ENCODE data around the gene ALX4.
A peak's percentile ranks its signal among the peaks of the same experiment; 100 is the strongest.

The ALX4 gene

GRCh38 chr11:44335052-44335760, 25.3 kb upstream of the ALX4 start:
- no peak for DNase-seq

DNA sequence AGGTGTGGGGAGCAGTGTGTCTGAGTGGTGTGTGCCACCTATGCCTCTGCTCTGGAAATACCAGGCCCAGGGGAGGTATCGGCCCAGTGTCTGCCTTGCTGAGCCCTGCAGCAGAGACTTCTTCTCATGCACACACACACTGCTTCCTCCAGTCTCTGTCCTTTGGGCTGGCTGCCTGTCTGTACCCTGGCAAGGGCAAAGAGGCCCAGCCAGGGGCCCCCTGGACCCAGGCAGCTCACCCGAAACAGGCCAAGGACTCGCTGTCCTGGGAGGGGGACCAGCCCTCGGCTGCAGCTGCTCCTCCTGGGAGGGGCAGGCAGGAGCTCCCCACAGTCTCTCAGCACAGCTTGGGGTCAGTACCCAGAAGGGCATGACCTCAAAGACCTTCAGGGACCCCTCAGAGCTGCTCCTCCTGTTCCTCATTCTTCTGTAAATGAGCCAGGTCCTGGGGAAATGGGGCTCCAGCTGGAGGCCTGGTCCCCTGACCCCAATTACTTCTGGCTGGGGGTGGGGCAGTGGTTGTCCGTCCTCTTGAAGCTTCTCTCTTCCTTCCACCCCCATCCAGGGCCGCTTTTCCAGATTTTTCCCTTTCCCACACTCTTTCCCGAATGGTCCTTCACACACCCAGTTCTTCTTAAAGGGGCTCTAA, 24.5 kb upstream of the ALX4 start:
- no peak for DNase-seq

DNA sequence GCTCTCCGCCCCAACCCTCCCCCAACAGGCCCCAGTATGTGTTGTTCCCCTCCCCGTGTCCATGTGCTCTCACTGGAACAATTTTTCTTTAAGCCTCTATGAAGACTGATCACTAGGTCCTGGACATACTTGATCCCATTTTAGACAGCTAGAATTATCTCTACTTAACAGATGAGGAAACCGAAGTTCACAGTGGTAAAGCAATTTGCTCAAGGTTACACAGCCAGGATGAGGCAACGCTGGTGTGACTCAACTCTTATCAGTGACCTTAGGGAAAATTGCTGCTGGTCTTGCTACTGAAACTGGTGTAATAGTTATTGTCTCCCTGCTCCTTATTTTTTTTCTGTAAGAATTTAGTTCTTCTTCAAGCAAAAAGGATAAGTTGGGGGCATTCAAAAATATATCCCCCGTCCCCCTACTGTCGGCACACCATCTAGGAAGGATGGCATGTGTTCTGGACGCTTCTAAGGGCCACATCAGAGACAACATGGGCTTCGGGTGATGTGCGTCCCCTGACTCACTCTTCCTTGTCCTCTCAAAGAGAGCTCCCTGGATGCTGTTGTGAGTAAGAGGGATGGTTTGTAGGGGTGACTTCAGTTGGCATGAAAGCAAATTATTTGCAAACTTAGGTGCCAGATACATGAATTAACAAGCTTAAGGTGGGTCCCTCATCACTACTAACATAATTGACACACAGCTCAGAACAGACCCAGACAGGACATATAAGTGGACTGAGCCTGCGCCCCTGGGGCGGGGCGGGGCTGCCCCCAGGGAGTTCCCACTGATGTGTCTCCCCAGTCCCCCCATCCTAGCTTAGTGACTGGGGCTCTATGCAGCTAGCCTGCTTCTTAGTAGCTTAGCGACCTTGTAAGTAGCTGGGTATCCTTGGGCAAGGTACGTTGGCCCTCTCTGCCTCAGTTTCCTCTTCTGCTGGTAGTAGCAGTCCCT, 23.6 kb upstream of the ALX4 start:
- no peak for DNase-seq

DNA sequence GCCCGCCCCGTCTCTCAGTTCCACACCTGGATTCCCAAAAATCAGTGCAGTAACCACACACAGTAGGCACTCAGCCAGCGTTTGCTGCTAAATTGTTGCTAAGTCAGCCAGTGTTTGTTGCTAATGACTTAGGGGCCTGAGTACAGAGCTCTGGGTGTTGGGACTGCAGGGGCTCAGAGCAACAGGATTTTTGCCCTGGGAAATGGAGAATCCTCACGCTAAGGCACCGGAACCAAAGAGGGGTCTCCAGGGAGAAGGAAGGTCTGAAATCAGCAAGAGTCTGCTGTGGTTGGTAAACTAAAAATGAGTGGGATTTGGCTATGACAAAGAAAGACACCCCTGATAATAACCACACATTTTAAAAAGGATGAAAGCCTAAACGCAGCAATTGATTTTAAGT, 22.7 kb upstream of the ALX4 start:
- no peak for DNase-seq

- no peak for DNase-seq
Measured at GRCh38 chr11:44329472-44330230, 19.7 kb upstream of the ALX4 start.

- no peak for DNase-seq
Measured at GRCh38 chr11:44328138-44328660, 18.3 kb upstream of the ALX4 start.

DNA sequence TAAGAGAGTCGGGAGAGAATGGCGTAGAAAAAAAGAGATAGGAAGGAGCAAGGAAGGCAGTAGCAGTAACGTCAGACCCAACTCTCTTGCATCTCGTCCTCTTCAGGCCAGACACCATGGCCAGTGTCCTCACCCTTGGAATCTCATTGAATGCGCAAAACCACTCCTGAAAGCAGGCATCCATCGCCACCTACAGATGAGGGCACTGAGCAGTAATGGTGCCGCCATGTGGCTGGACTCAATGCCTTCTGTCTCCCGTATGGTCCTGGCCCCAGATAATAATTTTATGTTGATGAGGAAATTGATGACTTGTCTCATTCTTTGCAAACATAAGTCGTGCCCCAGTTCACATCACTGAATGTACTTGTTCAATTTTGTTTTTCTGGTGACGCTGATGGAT, 17.8 kb upstream of the ALX4 start:
- DNase-seq, result no peak

DNA sequence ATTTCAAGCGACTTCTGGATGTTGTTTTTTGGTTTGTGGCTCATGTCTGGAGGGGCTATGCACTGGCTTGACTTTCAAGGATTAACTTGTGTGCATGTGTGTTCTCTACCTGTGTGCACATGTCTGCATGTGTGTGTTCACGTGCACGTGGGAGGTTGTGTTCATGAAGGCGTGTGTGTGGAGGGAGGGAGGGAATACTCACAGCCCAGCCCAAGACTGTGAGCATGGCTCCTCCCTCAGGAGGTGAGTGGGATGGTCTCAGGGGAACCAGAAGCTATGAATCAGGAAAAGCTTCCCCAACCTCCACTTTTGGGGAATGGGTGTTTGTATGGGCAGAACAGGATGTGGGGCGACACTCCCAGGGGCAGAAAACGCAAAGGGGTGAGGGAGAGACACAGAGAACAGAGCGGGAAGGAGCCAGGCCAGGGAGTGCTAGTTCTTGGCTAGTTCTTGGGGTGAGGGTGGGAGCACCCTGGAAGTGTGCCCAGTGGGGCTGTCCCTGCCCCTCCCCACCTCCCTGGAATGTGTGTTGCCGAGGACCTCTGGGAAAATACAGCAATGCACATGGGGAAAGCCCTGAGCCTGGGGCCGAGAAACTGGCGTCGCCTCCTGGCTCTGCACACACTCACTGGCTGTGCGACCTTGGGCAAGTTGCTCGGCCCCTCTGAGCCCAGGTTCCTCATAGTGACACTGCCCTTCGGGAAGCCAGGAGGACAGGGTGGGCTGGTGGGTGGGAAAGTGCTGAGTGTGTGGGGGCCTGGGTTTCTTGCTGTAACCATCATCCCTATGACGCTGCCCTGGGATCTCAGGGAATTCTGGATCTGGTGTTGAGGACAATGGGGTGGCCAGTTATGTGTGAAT, 16.9 kb upstream of the ALX4 start:
- no peak for DNase-seq

DNA sequence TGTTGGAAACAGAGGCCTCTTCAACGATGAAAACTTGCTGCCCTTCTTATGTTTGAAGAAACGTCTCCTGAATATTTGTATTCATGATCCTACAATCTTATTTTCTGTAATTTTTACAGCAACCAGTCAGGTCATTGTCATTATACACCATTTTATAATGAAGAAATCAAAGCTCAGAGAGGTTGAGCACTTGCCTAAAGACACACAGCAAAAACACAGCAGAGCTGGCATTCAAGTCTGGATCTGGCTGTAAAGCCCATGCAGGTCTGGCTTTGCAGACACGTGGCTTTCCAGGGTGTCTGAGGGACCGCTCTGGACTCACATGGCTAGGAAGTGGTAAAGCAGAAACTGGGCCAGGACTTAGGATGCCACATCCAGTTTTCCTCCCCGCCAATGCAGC, 15.8 kb upstream of the ALX4 start:
- DNase-seq, result no peak

DNA sequence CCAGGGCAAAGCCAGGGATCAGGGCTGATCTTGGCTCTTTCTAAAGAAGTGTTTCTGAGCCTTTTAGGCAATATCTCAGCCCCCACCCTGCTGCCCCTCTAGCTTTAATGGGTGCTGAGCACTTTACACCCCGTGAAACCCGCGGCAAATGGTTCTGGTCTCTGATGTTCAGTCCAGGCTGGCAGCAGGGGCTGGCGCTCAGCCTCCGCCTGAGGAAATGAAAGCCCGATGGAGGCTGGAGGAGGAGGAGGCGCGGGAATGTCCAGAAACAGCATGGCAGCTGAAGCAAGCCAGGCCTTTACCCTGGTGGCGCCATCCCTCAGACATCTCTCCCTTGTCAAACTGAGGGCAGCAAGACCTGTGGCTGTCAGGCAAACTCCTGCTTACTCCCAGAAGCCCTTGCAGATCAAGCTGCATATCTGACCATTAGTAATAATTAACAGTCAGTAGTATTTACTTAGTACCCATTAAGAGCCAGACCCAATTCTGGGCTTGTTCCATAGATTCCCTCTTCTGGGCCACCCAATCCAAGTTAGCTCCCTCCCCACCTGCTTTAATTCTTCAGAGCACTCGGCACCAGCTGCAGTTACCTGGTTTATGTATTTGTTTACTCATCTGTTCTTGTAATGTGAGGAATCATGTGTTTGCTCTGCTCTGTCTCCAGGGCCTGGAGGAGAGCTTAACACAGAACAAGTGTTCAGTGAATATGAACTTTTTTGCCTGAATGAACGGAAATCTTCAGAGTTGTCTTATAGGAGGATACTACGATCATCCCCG, 15.0 kb upstream of the ALX4 start:
- DNase-seq, result peak; percentile 37

DNA sequence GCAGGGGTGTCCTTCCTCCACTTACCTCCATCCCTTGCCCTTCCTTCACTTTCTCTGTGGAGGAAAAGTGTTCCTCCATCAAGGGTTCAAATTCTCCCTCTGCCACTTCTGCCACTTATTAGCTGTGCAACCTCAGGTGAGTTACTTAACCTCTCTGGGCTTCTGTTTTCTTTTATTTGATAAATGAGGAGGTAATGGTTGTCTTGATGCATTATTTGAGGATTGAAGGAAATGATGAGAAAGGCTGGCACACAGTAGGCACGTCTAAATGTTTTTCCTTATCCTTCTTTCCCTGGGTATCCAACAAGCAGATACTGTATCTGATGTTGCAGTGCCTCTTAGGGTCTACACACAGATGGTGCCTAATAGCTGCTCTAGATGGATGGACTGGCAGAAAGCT, 14.3 kb upstream of the ALX4 start:
- no peak for DNase-seq

GRCh38 chr11:44322243-44322642, 12.3 kb upstream of the ALX4 start:
- DNase-seq, result no peak

GRCh38 chr11:44321059-44321458, 11.1 kb upstream of the ALX4 start:
- DNase-seq, result no peak

DNA sequence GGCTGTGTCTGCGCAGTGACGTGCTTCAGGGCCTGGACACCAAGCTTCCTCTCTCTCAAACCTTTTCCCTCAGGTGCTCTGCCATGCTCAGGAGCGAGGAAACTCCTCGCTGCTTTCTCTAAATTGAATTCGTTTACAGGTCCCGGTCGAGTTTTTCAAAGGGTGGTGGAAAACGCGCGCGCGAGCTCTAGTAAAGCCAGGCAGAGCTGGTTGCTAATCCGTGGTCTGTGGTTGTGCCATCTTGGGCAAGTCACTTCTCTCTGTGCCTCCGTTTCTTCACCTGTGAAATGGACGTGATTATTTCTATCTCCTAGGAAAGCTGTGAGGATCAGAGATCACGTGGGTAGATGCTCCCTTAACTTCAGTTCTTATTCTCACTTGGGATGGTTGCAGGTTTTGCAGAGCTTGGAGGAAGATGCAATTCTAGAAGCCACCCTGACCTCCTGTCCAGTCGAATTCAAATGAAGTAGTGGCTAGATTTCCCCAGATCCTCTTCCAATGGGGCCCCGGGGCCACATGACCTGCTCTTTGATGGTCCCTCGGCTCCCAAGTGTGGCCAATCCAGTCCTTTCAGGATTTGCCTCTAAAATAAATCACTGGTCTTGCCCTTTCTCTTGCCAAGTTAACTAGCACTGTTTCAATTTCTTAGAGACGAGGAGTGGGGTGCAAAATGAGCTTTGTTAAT, 10.5 kb upstream of the ALX4 start:
- DNase-seq, result no peak

DNA sequence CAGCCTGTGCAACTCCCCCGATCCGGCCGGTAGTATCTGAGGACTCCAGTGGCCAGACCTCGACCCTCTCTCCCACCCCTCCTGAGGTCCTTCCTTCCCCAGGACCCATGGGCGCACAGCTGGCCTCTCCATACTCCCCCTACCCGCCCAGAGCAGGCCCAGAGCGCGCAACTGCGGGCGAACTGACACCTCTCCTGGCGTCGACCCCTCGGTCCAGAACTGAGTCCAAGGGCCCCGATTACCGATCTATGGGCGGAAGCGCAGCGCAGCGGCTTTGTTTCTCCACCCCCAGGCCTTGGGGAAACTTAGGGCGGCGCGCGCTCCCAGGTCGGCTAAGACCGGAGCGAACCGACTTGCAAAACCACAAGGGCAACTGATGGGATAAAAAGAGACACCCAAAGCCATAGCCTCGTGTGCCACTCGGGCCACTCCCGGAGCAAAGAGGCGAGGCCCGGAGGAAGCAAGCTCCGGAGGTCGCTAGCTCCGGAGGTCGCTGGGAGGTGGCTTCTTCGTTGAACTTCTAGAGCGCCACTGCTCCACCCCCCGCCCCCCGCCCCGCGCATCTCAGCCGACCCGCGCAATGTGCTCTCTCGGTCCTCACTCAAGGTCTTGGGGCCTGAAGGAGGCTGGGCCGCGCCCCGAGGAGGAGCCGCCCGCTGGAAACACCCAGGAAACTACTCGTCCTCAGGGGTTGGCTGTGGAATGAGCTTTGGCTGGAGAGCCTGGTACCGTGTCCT, 9.8 kb upstream of the ALX4 start:
- DNase-seq, result no peak

DNA sequence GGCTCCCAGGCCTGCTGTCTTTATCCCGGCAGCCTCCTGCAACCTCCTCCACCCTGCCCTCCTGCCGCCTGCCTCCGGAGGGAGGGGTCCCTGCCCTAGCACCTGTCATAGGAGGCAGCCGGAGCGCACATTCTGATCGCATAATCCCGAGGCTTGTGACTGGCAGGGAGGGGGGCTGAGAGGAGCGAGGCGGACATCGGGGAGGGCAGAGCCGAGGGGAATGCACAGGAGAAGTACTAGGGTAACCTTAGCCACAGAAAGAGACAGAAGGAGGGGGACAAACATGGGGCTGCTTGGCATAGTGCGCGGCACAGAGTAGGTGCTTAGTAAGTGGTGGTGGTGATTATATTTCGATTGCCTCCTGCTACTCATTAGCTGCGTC, 9.2 kb upstream of the ALX4 start:
- DNase-seq, result no peak

- no peak for DNase-seq
Measured at GRCh38 chr11:44318369-44318768, 8.4 kb upstream of the ALX4 start.

DNA sequence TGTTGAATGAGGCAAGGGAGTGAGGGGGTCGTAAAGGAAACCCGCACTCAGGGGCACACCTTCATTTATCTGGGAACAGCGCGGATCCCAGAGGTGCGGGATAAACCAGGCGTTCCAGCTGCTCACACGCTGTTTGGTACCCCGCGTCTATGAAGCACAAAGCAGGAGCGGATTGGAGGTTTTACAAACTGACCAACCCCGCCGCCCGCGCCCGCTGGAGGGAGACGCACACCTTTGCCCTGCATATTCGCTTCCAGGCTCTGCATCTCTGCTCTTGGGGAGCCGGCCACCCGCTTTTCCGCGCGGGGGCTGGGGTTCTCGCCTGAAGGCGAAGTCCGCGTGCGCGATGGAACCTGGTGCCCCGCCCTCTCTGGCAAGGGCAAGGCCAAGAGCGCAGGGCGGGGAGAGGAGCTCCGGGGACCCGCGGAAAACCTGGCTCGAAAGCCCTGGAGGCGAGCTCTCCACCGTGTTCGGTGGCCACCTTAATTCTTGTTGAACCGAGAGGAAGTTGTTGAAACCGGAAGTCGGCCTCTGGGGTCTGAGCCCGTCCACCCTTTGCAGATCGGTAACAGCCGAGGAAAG, 6.8 kb upstream of the ALX4 start:
- DNase-seq, result no peak

GRCh38 chr11:44315947-44316658, 6.2 kb upstream of the ALX4 start:
- DNase-seq, result no peak
